Activated T-cell treated with anti-CD3 and anti-CD28 coated beads for 4 hours (primary cell): ENCODE measurements around the gene DCUN1D4.
"Not testable (repeated sequence)": the region's sequence is repeated elsewhere in the genome, so short reads cannot be mapped to it uniquely, and the experiment has no call there.

Source experiments
- DNase-seq: peaks from one replicate; pipeline ENCODE4 v3.0.0-alpha.2; 2020

The DCUN1D4 gene

GRCh38 chr4:51855751-51856150 lies 12.8 kb downstream of the DCUN1D4 start:
- no peak for DNase-seq

GRCh38 chr4:51858605-51859202 lies 15.8 kb downstream of the DCUN1D4 start:
- no peak for DNase-seq

- DNase-seq, result no peak
These were observed 16.6 kb downstream of the DCUN1D4 start for GRCh38 chr4:51859476-51860031.

GRCh38 chr4:51862199-51862598 lies 19.2 kb downstream of the DCUN1D4 start:
- no peak for DNase-seq

GRCh38 chr4:51862781-51863180 lies 19.8 kb downstream of the DCUN1D4 start:
- DNase-seq, result no peak

- DNase-seq, result no peak
These were observed 22.8 kb downstream of the DCUN1D4 start for GRCh38 chr4:51865717-51866116.

GRCh38 chr4:51866835-51867234 lies 23.9 kb downstream of the DCUN1D4 start:
- DNase-seq, result no peak

- DNase-seq, result no peak
These were observed 24.9 kb downstream of the DCUN1D4 start for GRCh38 chr4:51867689-51868448.

- no peak for DNase-seq
These were observed 25.5 kb downstream of the DCUN1D4 start for GRCh38 chr4:51868449-51868847.

- no peak for DNase-seq
These were observed 27.7 kb downstream of the DCUN1D4 start for GRCh38 chr4:51870441-51871188.

- no peak for DNase-seq
These were observed 29.5 kb downstream of the DCUN1D4 start for GRCh38 chr4:51872283-51872997.

GRCh38 chr4:51874551-51874950 lies 31.6 kb downstream of the DCUN1D4 start:
- DNase-seq, result no peak

GRCh38 chr4:51878431-51878830 lies 35.5 kb downstream of the DCUN1D4 start:
- no peak for DNase-seq

GRCh38 chr4:51880016-51880915 lies 37.3 kb downstream of the DCUN1D4 start:
- DNase-seq, result no peak

- DNase-seq, result no peak
These were observed 41.1 kb downstream of the DCUN1D4 start for GRCh38 chr4:51884055-51884454.

GRCh38 chr4:51884606-51885005 lies 41.7 kb downstream of the DCUN1D4 start:
- DNase-seq, result no peak

- no peak for DNase-seq
These were observed 42.4 kb downstream of the DCUN1D4 start for GRCh38 chr4:51885363-51885762.

GRCh38 chr4:51890760-51891159 lies 47.8 kb downstream of the DCUN1D4 start:
- no peak for DNase-seq

GRCh38 chr4:51893402-51893801 lies 50.4 kb downstream of the DCUN1D4 start:
- DNase-seq, result not testable (repeated sequence)

- no peak for DNase-seq
These were observed 51.2 kb downstream of the DCUN1D4 start for GRCh38 chr4:51894059-51894645.

- DNase-seq, result no peak
These were observed 52.2 kb downstream of the DCUN1D4 start for GRCh38 chr4:51895158-51895557.
